Osteocyte (in vitro differentiated cells): ENCODE results near the gene ITGB5. TPM values are rescaled to one million over a fixed set of nuclear protein-coding genes. Genes with fewer than 3 reads are reported as not detected.
A peak's percentile ranks its signal among the peaks of the same experiment; 100 is the strongest.
"Not testable (repeated sequence)": the region's sequence is repeated elsewhere in the genome, so short reads cannot be mapped to it uniquely, and the experiment has no call there.

Experiments
- DNase-seq: peaks from one replicate; pipeline ENCODE4 v3.0.0; 2021; ENCODE audit warnings: mixed read lengths; ENCODE audit not compliant: unreplicated experiment; ENCODE audit errors: extremely low spot score
- H3K27ac Mint-ChIP-seq: one replicate; pipeline ENCODE4 v1.8.0; 2021; ENCODE audit warnings: mild to moderate bottlenecking, mixed read lengths; ENCODE audit not compliant: unreplicated experiment
- H3K27me3 Mint-ChIP-seq: one replicate; pipeline ENCODE4 v1.8.0; 2021; ENCODE audit warnings: mixed read lengths; ENCODE audit not compliant: unreplicated experiment
- H3K36me3 Mint-ChIP-seq: one replicate; pipeline ENCODE4 v1.8.0; 2021; ENCODE audit warnings: mixed read lengths; ENCODE audit not compliant: unreplicated experiment
- H3K4me1 Mint-ChIP-seq: one replicate; pipeline ENCODE4 v1.8.0; 2021; ENCODE audit warnings: mixed read lengths; ENCODE audit not compliant: unreplicated experiment
- H3K4me3 Mint-ChIP-seq: one replicate; pipeline ENCODE4 v1.8.0; 2021; ENCODE audit warnings: mild to moderate bottlenecking, moderate library complexity, mixed read lengths; ENCODE audit not compliant: unreplicated experiment
- H3K9me3 Mint-ChIP-seq: one replicate; pipeline ENCODE4 v1.8.0; 2021; ENCODE audit warnings: mixed read lengths; ENCODE audit not compliant: unreplicated experiment
- CTCF ChIP-seq: fragments of 200-600 bp; sonication (generic); IDR thresholded peaks from 2 replicates; pipeline ENCODE4 v1.5.0; 2021; ENCODE audit warnings: antibody characterized with exemption, mild to moderate bottlenecking, moderate library complexity
- total RNA-seq: library from RNA; stranded (reverse); gene quantifications from 2 replicates; pipeline ENCODE4 v1.2.1, GENCODE V29; 2021

The ITGB5 gene
- total RNA-seq, 1 donor from 2014 or later: 419 TPM

GRCh38 chr3:124791639-124792151, 95.5 kb downstream of the ITGB5 start:
- Mint-ChIP-seq H3K36me3 (peaks cover 27% of the 10 kb centered on the region), H3K4me3 (peak overlapping the region; percentile 33), H3K4me1 (peaks cover 60% of the 10 kb centered on the region), H3K9me3 (no peaks in the 10 kb centered on the region), H3K27ac (peak overlapping the region; percentile 97), H3K27me3 (no peaks in the 10 kb centered on the region)
- TF ChIP-seq CTCF: no peak
- peak; percentile 89 for DNase-seq

GRCh38 chr3:124791142-124791541, 96.0 kb downstream of the ITGB5 start:
- TF ChIP-seq CTCF: no peak
- peak overlapping the region; percentile 33 for H3K4me3 Mint-ChIP-seq
- H3K36me3 Mint-ChIP-seq: peaks cover 23% of the 10 kb centered on the region
- DNase-seq: no peak
- H3K27me3 Mint-ChIP-seq: no peaks in the 10 kb centered on the region
- no peaks in the 10 kb centered on the region for H3K9me3 Mint-ChIP-seq
- peaks cover 65% of the 10 kb centered on the region for H3K4me1 Mint-ChIP-seq
- peak overlapping the region; percentile 97 for H3K27ac Mint-ChIP-seq

GRCh38 chr3:124789103-124789502, 98.1 kb downstream of the ITGB5 start:
- H3K27me3 Mint-ChIP-seq, DNase-seq, H3K9me3 Mint-ChIP-seq, H3K4me3 Mint-ChIP-seq: not testable (repeated sequence)
- H3K27ac Mint-ChIP-seq: peak overlapping the region; percentile 60
- peaks cover 74% of the 10 kb centered on the region for H3K4me1 Mint-ChIP-seq
- H3K36me3 Mint-ChIP-seq: peaks cover 19% of the 10 kb centered on the region

- no peak overlapping the region for H3K4me3 Mint-ChIP-seq
- peak overlapping the region; percentile 60 for H3K27ac Mint-ChIP-seq
- H3K36me3 Mint-ChIP-seq: peaks cover 13% of the 10 kb centered on the region
- no peak for TF ChIP-seq CTCF
- H3K4me1 Mint-ChIP-seq: peaks cover 74% of the 10 kb centered on the region
- DNase-seq: no peak
- H3K9me3 Mint-ChIP-seq: no peaks in the 10 kb centered on the region
- H3K27me3 Mint-ChIP-seq: no peaks in the 10 kb centered on the region
These were observed 98.9 kb downstream of the ITGB5 start for GRCh38 chr3:124788254-124788745.

GRCh38 chr3:124787476-124788195, 99.5 kb downstream of the ITGB5 start:
- TF ChIP-seq CTCF: no peak
- no peak overlapping the region for H3K4me3 Mint-ChIP-seq
- no peaks in the 10 kb centered on the region for H3K27me3 Mint-ChIP-seq
- peaks cover 70% of the 10 kb centered on the region for H3K4me1 Mint-ChIP-seq
- DNase-seq: no peak
- no peaks in the 10 kb centered on the region for H3K9me3 Mint-ChIP-seq
- peak overlapping the region; percentile 84 for H3K27ac Mint-ChIP-seq
- peaks cover 10% of the 10 kb centered on the region for H3K36me3 Mint-ChIP-seq
